Astrocyte (in vitro differentiated cells and primary cell): ENCODE data around the gene ADAMTS17. TPM values are rescaled to one million over a fixed set of nuclear protein-coding genes. Genes with fewer than 3 reads are reported as not detected.

ENCODE experiments used
- DNase-seq: peaks from one replicate; pipeline ENCODE4 v3.0.0-alpha.2; 2010; ENCODE audit warnings: low read depth
- FAIRE-seq: peaks from 2 replicates; lab custom pipeline; 2011; peaks lifted over from hg19 to GRCh38; lab: Jason Lieb, UNC
- H2AFZ ChIP-seq: 2 replicates; pipeline ENCODE4 v1.6.0; 2012; ENCODE audit warnings: low read depth, low read length, inconsistent platforms
- H3K27ac ChIP-seq: 2 replicates; pipeline ENCODE4 v1.5.1; 2011; ENCODE audit warnings: low read depth, low read length, inconsistent platforms
- H3K27me3 ChIP-seq: 2 replicates; pipeline ENCODE4 v1.6.0; 2011; ENCODE audit warnings: low read length, inconsistent platforms; ENCODE audit not compliant: insufficient read depth
- H3K36me3 ChIP-seq: 2 replicates; pipeline ENCODE4 v1.5.1; 2011; ENCODE audit warnings: low read length, inconsistent platforms; ENCODE audit not compliant: insufficient read depth
- H3K4me1 ChIP-seq: 2 replicates; pipeline ENCODE4 v1.5.1; 2011; ENCODE audit warnings: low read length, inconsistent platforms; ENCODE audit not compliant: insufficient read depth
- H3K4me2 ChIP-seq: 2 replicates; pipeline ENCODE4 v1.6.0; 2012; ENCODE audit warnings: low read length, inconsistent platforms
- H3K4me3 ChIP-seq: 2 replicates; pipeline ENCODE4 v1.5.1; 2011; ENCODE audit warnings: low read depth, mild to moderate bottlenecking, low read length, inconsistent platforms; ENCODE audit not compliant: insufficient read depth
- H3K79me2 ChIP-seq: 2 replicates; pipeline ENCODE4 v1.6.0; 2012; ENCODE audit warnings: mild to moderate bottlenecking, low read length, inconsistent platforms; ENCODE audit not compliant: insufficient read depth
- H3K9ac ChIP-seq: 2 replicates; pipeline ENCODE4 v1.6.0; 2012; ENCODE audit warnings: mild to moderate bottlenecking, low read length, inconsistent platforms
- H3K9me3 ChIP-seq: 2 replicates; pipeline ENCODE4 v1.5.1; 2012; ENCODE audit warnings: low read depth, mild to moderate bottlenecking, low read length, inconsistent platforms; ENCODE audit not compliant: insufficient read depth
- H4K20me1 ChIP-seq: 2 replicates; pipeline ENCODE4 v1.6.0; 2012; ENCODE audit warnings: low read length, inconsistent platforms; ENCODE audit not compliant: insufficient read depth
- H3K27ac Mint-ChIP-seq: one replicate; pipeline ENCODE4 v1.8.0; 2021; ENCODE audit warnings: mild to moderate bottlenecking, mixed read lengths; ENCODE audit not compliant: unreplicated experiment
- H3K27me3 Mint-ChIP-seq: one replicate; pipeline ENCODE4 v1.8.0; 2021; ENCODE audit warnings: low read depth, mixed read lengths; ENCODE audit not compliant: unreplicated experiment
- H3K36me3 Mint-ChIP-seq: one replicate; pipeline ENCODE4 v1.8.0; 2021; ENCODE audit warnings: low read depth, mixed read lengths; ENCODE audit not compliant: unreplicated experiment
- H3K4me1 Mint-ChIP-seq: one replicate; pipeline ENCODE4 v1.8.0; 2021; ENCODE audit warnings: low read depth, mixed read lengths; ENCODE audit not compliant: unreplicated experiment
- H3K4me3 Mint-ChIP-seq: one replicate; pipeline ENCODE4 v1.8.0; 2021; ENCODE audit warnings: mild to moderate bottlenecking, moderate library complexity, mixed read lengths; ENCODE audit not compliant: unreplicated experiment
- H3K9me3 Mint-ChIP-seq: one replicate; pipeline ENCODE4 v1.8.0; 2021; ENCODE audit warnings: mild to moderate bottlenecking, mixed read lengths; ENCODE audit not compliant: unreplicated experiment
- CTCF ChIP-seq: IDR thresholded peaks from 2 replicates; pipeline ENCODE4 v1.5.1; 2011; ENCODE audit warnings: low read depth, mild to moderate bottlenecking, inconsistent platforms, low read length, moderate library complexity; ENCODE audit not compliant: insufficient read depth
- EZH2 ChIP-seq: IDR thresholded peaks from 2 replicates; pipeline ENCODE4 v1.6.1; 2012; ENCODE audit warnings: mild to moderate bottlenecking, low read length, inconsistent platforms; ENCODE audit not compliant: insufficient read depth
- total RNA-seq: library from RNA; stranded (reverse); gene quantifications from 2 replicates; pipeline ENCODE4 v1.2.1, GENCODE V29; 2021

Gene ADAMTS17
- total RNA-seq, 1 donor from 2014 or later, result 0.27 TPM

GRCh38 chr15:100263721-100264455 lies 77.9 kb downstream of the ADAMTS17 start:
- no peaks in the 10 kb centered on the region for H3K9me3 Mint-ChIP-seq
- H3K27me3 ChIP-seq, result no peaks in the 10 kb centered on the region
- H3K9ac ChIP-seq, result no peak overlapping the region
- H3K36me3 ChIP-seq, result no peaks in the 10 kb centered on the region
- no peak for DNase-seq
- FAIRE-seq, result no peak
- no peak overlapping the region for H3K4me3 ChIP-seq
- H3K4me2 ChIP-seq, result no peak overlapping the region
- no peak overlapping the region for H3K27ac ChIP-seq
- peaks cover 3% of the 10 kb centered on the region for H3K4me1 Mint-ChIP-seq
- no peak overlapping the region for H3K27ac Mint-ChIP-seq
- H3K4me3 Mint-ChIP-seq, result no peak overlapping the region
- no peaks in the 10 kb centered on the region for H3K79me2 ChIP-seq
- H2AFZ ChIP-seq, result no peak overlapping the region
- H4K20me1 ChIP-seq, result no peaks in the 10 kb centered on the region
- H3K36me3 Mint-ChIP-seq, result no peaks in the 10 kb centered on the region
- no peaks in the 10 kb centered on the region for H3K9me3 ChIP-seq
- peaks cover 30% of the 10 kb centered on the region for H3K27me3 Mint-ChIP-seq
- TF ChIP-seq CTCF (no peak), EZH2 (no peak)
- no peaks in the 10 kb centered on the region for H3K4me1 ChIP-seq

- no peak overlapping the region for H3K4me3 Mint-ChIP-seq
- Histone ChIP-seq H3K36me3 (no peaks in the 10 kb centered on the region), H4K20me1 (no peaks in the 10 kb centered on the region), H2AFZ (no peak overlapping the region), H3K27ac (no peak overlapping the region), H3K4me2 (no peak overlapping the region), H3K9me3 (no peaks in the 10 kb centered on the region), H3K27me3 (no peaks in the 10 kb centered on the region), H3K79me2 (no peaks in the 10 kb centered on the region), H3K4me3 (no peak overlapping the region), H3K9ac (no peak overlapping the region), H3K4me1 (no peaks in the 10 kb centered on the region)
- DNase-seq, result no peak
- H3K27ac Mint-ChIP-seq, result no peak overlapping the region
- H3K27me3 Mint-ChIP-seq, result peaks cover 30% of the 10 kb centered on the region
- no peak for FAIRE-seq
- peaks cover 3% of the 10 kb centered on the region for H3K4me1 Mint-ChIP-seq
- H3K9me3 Mint-ChIP-seq, result no peaks in the 10 kb centered on the region
- no peaks in the 10 kb centered on the region for H3K36me3 Mint-ChIP-seq
- TF ChIP-seq CTCF (no peak), EZH2 (no peak)
These were observed 78.7 kb downstream of the ADAMTS17 start for GRCh38 chr15:100263031-100263430.
